ENCODE data around the gene ARHGEF33. TPM values are rescaled to one million over a fixed set of nuclear protein-coding genes. Genes with fewer than 3 reads are reported as not detected.

The ARHGEF33 gene
- total RNA-seq, 1 donor from 2014 or later, result 0.30 TPM

DNA sequence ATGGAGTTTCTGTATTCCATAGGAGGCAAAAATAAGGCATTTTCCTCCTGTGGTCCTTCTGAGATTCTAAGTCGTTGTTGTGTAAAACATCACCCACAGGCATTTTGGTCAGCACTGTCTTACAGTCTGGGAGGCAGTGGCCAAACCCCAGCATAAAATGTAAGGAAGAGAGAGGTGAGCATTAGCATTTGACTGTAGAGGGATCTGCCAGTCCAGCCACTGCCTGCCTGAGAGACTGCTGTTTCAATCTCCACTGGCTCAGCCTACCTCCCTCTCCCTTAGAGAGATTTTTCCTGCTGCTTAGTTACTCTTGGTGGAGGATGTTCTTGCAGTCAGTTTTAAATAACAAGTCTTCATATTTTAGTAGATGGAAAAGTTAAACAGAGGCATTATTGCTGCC, 77.0 kb downstream of the ARHGEF33 start:
- no peak for DNase-seq (ENCODE audit: low read depth)
- Histone ChIP-seq H2AFZ (ENCODE audit: low read depth, low read length) (no peak overlapping the region), H4K20me1 (ENCODE audit: insufficient read depth, low read length) (no peaks in the 10 kb centered on the region), H3K4me2 (ENCODE audit: low read length) (no peak overlapping the region), H3K9ac (ENCODE audit: low read length) (no peak overlapping the region), H3K36me3 (ENCODE audit: insufficient read depth, low read length) (no peaks in the 10 kb centered on the region), H3K27ac (ENCODE audit: low read depth, low read length) (no peak overlapping the region), H3K4me3 (ENCODE audit: insufficient read depth, low read depth, low read length) (no peak overlapping the region), H3K9me3 (ENCODE audit: insufficient read depth, low read depth, low read length) (no peaks in the 10 kb centered on the region), H3K4me1 (ENCODE audit: insufficient read depth, low read length) (no peaks in the 10 kb centered on the region), H3K79me2 (ENCODE audit: insufficient read depth, low read length) (no peaks in the 10 kb centered on the region), H3K27me3 (ENCODE audit: insufficient read depth, low read length) (no peaks in the 10 kb centered on the region)
- H3K27me3 Mint-ChIP-seq (ENCODE audit: low read depth, unreplicated experiment), result peaks cover 7% of the 10 kb centered on the region
- no peak overlapping the region for H3K4me3 Mint-ChIP-seq (ENCODE audit: unreplicated experiment)
- FAIRE-seq, result no peak
- TF ChIP-seq, protein P1, sequence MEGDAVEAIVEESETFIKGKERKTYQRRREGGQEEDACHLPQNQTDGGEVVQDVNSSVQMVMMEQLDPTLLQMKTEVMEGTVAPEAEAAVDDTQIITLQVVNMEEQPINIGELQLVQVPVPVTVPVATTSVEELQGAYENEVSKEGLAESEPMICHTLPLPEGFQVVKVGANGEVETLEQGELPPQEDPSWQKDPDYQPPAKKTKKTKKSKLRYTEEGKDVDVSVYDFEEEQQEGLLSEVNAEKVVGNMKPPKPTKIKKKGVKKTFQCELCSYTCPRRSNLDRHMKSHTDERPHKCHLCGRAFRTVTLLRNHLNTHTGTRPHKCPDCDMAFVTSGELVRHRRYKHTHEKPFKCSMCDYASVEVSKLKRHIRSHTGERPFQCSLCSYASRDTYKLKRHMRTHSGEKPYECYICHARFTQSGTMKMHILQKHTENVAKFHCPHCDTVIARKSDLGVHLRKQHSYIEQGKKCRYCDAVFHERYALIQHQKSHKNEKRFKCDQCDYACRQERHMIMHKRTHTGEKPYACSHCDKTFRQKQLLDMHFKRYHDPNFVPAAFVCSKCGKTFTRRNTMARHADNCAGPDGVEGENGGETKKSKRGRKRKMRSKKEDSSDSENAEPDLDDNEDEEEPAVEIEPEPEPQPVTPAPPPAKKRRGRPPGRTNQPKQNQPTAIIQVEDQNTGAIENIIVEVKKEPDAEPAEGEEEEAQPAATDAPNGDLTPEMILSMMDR (IDR thresholded peaks at IDR 0.05; ENCODE audit: insufficient read depth, low read depth, low read length), result no peak
- no peak overlapping the region for H3K27ac Mint-ChIP-seq (ENCODE audit: unreplicated experiment)
- peaks cover 3% of the 10 kb centered on the region for H3K4me1 Mint-ChIP-seq (ENCODE audit: low read depth, unreplicated experiment)
- peaks cover under 1% of the 10 kb centered on the region for H3K9me3 Mint-ChIP-seq (ENCODE audit: unreplicated experiment)
- H3K36me3 Mint-ChIP-seq (ENCODE audit: low read depth, unreplicated experiment), result no peaks in the 10 kb centered on the region

GRCh38 chr2:38968021-38968420, 78.3 kb downstream of the ARHGEF33 start:
- Mint-ChIP-seq H3K4me1 (ENCODE audit: low read depth, unreplicated experiment) (peaks cover 3% of the 10 kb centered on the region), H3K27ac (ENCODE audit: unreplicated experiment) (no peak overlapping the region), H3K4me3 (ENCODE audit: unreplicated experiment) (no peak overlapping the region), H3K36me3 (ENCODE audit: low read depth, unreplicated experiment) (no peaks in the 10 kb centered on the region), H3K9me3 (ENCODE audit: unreplicated experiment) (no peaks in the 10 kb centered on the region), H3K27me3 (ENCODE audit: low read depth, unreplicated experiment) (peaks cover 3% of the 10 kb centered on the region)
- Histone ChIP-seq H3K4me1 (ENCODE audit: insufficient read depth, low read length) (no peaks in the 10 kb centered on the region), H3K79me2 (ENCODE audit: insufficient read depth, low read length) (no peaks in the 10 kb centered on the region), H3K27ac (ENCODE audit: low read depth, low read length) (no peak overlapping the region), H3K9me3 (ENCODE audit: insufficient read depth, low read depth, low read length) (no peaks in the 10 kb centered on the region), H3K4me2 (ENCODE audit: low read length) (no peak overlapping the region), H3K36me3 (ENCODE audit: insufficient read depth, low read length) (no peaks in the 10 kb centered on the region), H2AFZ (ENCODE audit: low read depth, low read length) (no peak overlapping the region), H3K27me3 (ENCODE audit: insufficient read depth, low read length) (no peaks in the 10 kb centered on the region), H4K20me1 (ENCODE audit: insufficient read depth, low read length) (no peaks in the 10 kb centered on the region), H3K4me3 (ENCODE audit: insufficient read depth, low read depth, low read length) (no peak overlapping the region), H3K9ac (ENCODE audit: low read length) (no peak overlapping the region)
- DNase-seq (ENCODE audit: low read depth), result no peak
- FAIRE-seq, result no peak
- no peak for TF ChIP-seq EZH2 (IDR thresholded peaks at IDR 0.05; ENCODE audit: insufficient read depth, low read length)
- TF ChIP-seq, protein P1 (IDR thresholded peaks at IDR 0.05; ENCODE audit: insufficient read depth, low read depth, low read length), result no peak

DNA sequence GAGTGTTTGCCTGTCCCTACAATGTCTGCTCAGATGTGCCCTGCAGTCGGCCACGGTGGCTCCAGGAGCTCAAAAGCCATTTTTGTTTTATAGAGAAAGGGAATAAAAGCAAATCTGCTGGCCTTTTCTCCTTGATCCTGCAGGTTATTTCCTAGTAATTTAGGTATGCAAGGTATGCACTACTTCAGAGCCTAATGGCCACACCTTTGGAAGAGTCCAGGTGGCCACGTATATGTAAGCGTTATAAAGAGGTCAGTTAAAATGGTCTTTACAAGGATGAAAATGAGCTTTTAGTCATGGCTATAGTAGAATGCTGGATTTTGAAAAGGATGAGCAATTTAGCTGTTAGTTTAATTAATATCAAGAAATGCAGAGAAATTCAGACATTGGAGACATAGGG, 81.7 kb downstream of the ARHGEF33 start:
- H4K20me1 ChIP-seq (ENCODE audit: insufficient read depth, low read length), result no peaks in the 10 kb centered on the region
- H3K4me1 ChIP-seq (ENCODE audit: insufficient read depth, low read length), result no peaks in the 10 kb centered on the region
- H3K79me2 ChIP-seq (ENCODE audit: insufficient read depth, low read length), result no peaks in the 10 kb centered on the region
- H2AFZ ChIP-seq (ENCODE audit: low read depth, low read length), result no peak overlapping the region
- no peaks in the 10 kb centered on the region for H3K27me3 ChIP-seq (ENCODE audit: insufficient read depth, low read length)
- Mint-ChIP-seq H3K9me3 (ENCODE audit: unreplicated experiment) (no peaks in the 10 kb centered on the region), H3K27me3 (ENCODE audit: low read depth, unreplicated experiment) (peaks cover 3% of the 10 kb centered on the region), H3K36me3 (ENCODE audit: low read depth, unreplicated experiment) (no peaks in the 10 kb centered on the region), H3K27ac (ENCODE audit: unreplicated experiment) (no peak overlapping the region), H3K4me1 (ENCODE audit: low read depth, unreplicated experiment) (peaks cover 3% of the 10 kb centered on the region), H3K4me3 (ENCODE audit: unreplicated experiment) (no peak overlapping the region)
- H3K4me2 ChIP-seq (ENCODE audit: low read length), result no peak overlapping the region
- DNase-seq (ENCODE audit: low read depth) (no peak), FAIRE-seq (no peak)
- H3K36me3 ChIP-seq (ENCODE audit: insufficient read depth, low read length), result no peaks in the 10 kb centered on the region
- H3K9ac ChIP-seq (ENCODE audit: low read length), result no peak overlapping the region
- H3K4me3 ChIP-seq (ENCODE audit: insufficient read depth, low read depth, low read length), result no peak overlapping the region
- H3K9me3 ChIP-seq (ENCODE audit: insufficient read depth, low read depth, low read length), result no peaks in the 10 kb centered on the region
- no peak overlapping the region for H3K27ac ChIP-seq (ENCODE audit: low read depth, low read length)
- TF ChIP-seq EZH2 (IDR thresholded peaks at IDR 0.05; ENCODE audit: insufficient read depth, low read length), result no peak
- TF ChIP-seq, protein P1 (IDR thresholded peaks at IDR 0.05; ENCODE audit: insufficient read depth, low read depth, low read length), result no peak

Data from astrocyte (in vitro differentiated cells and primary cell).